ENCODE measurements around the gene GIMAP2. TPM values are rescaled to one million over a fixed set of nuclear protein-coding genes. Genes with fewer than 3 reads are reported as not detected.

The GIMAP2 gene
- total and polyA plus RNA-seq, 8 donors, result 14.7 to 30.6 (median 17.5) TPM

DNA sequence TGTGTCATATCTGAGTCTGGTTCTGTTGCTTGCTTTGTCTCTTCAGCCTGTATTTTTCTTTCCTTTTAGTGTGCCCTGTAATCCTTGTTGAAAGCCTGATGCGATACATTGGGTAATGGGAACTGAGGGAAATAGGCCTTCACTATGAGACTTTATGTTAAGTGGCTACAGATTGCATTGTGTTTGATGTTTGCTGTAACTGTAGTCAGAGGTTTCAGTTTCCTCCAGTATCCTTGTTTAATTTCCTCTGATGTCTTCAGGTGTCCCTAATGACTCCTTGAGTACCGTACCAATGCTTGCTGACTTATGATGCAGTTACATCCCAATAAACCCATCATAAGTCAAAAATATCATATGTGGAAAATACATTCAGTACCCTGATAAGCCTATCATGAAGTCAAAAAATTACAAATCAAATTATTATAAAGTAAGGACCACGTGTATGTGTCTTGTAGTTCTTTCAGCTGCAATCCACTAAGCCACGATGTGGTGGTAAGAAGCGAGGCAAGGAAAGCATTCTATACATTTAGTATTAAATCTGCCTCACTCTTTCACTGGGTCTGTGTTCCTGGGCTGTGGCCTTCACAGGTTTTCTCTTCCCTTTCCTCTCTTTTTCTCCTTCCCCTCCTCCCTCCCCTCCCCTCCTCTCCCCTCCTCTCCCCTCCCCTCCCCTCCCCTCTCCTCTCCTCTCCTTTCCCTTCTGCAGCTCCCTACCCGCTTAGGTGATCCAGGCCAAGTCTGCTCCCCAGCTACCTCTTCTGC lies 40.1 kb upstream of the GIMAP2 start:
- no peaks in the 10 kb centered on the region for H3K27me3 ChIP-seq
- no peak overlapping the region for H3K4me3 ChIP-seq
- no peaks in the 10 kb centered on the region for H3K4me1 ChIP-seq
- H3K9me3 ChIP-seq, result peaks cover 0 to 3% of the 10 kb centered on the region in 2 donors
- no peak overlapping the region for H3K27ac ChIP-seq
- ATAC-seq (no peak), DNase-seq (no peak)
- intact Hi-C loops (cut with DNase I), result no loop called here
- TF ChIP-seq, protein P1, sequence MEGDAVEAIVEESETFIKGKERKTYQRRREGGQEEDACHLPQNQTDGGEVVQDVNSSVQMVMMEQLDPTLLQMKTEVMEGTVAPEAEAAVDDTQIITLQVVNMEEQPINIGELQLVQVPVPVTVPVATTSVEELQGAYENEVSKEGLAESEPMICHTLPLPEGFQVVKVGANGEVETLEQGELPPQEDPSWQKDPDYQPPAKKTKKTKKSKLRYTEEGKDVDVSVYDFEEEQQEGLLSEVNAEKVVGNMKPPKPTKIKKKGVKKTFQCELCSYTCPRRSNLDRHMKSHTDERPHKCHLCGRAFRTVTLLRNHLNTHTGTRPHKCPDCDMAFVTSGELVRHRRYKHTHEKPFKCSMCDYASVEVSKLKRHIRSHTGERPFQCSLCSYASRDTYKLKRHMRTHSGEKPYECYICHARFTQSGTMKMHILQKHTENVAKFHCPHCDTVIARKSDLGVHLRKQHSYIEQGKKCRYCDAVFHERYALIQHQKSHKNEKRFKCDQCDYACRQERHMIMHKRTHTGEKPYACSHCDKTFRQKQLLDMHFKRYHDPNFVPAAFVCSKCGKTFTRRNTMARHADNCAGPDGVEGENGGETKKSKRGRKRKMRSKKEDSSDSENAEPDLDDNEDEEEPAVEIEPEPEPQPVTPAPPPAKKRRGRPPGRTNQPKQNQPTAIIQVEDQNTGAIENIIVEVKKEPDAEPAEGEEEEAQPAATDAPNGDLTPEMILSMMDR (IDR thresholded peaks at IDR 0.05), result no peak
- H3K36me3 ChIP-seq, result no peaks in the 10 kb centered on the region

DNA sequence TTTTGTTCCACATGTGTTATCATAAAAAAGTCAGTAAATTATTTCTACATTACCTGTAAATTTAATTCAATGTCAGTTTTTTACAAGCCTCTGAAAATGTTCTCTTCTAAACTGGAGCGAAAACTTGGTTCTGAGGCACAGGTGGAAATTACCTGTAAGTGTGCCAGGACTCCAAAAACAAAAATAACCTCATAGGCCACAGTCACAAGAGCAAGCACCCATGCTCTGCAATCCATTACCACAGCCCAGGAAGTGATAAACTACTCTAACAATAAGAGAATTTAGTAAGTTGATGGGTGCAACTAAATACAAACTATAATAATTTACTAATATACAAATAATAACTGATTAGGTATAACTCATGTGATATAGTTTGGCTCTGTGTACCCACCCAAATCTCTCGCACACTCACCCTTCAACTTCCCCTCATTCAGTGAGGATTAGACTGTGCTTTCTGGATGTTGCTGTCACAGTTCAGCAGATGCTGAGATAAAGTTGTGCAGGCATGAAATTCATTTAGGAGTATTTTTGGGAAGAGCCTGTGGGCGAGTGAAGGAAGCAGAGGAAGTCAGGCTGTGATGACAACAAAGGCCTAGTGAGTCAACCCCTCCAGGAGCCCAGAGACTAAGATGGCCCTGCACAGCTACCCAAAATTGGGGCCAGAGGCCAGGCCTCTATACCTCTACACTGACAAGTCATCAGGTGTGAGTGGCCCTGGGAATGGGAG lies 37.0 kb upstream of the GIMAP2 start:
- intact Hi-C loops (cut with DNase I), result no loop called here
- no peak for DNase-seq
- Histone ChIP-seq H3K4me1 (no peaks in the 10 kb centered on the region), H3K27me3 (no peaks in the 10 kb centered on the region), H3K4me3 (no peak overlapping the region), H3K9me3 (peaks cover 0 to 3% of the 10 kb centered on the region in 2 donors), H3K36me3 (no peaks in the 10 kb centered on the region), H3K27ac (peak overlapping the region in 1 of 2 donors; percentile 33)
- ATAC-seq, result no peak
- TF ChIP-seq, protein P1 (IDR thresholded peaks at IDR 0.05), result no peak

DNA sequence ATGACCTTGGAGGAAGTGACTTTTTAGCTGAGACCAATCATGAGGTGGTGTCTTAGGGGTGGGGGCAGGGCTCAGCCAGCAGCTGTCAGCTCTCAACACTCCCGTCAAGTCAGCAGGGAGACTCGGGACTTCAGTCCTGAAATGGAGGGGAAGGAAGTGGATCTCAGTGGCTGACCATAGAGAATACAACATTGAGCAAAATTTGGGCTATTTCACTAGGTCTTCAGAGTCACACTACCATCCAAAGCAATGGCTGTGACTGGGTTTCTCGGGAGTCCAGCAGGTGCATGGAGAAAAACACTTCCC lies 36.5 kb upstream of the GIMAP2 start:
- ATAC-seq (no peak), DNase-seq (no peak)
- no peak overlapping the region for H3K4me3 ChIP-seq
- TF ChIP-seq, protein P1 (IDR thresholded peaks at IDR 0.05), result no peak
- H3K4me1 ChIP-seq, result no peaks in the 10 kb centered on the region
- intact Hi-C loops (cut with DNase I), result no loop called here
- H3K36me3 ChIP-seq, result no peaks in the 10 kb centered on the region
- peak overlapping the region in 1 of 2 donors; percentile 33 for H3K27ac ChIP-seq
- peaks cover 0 to 3% of the 10 kb centered on the region in 2 donors for H3K9me3 ChIP-seq
- no peaks in the 10 kb centered on the region for H3K27me3 ChIP-seq

DNA sequence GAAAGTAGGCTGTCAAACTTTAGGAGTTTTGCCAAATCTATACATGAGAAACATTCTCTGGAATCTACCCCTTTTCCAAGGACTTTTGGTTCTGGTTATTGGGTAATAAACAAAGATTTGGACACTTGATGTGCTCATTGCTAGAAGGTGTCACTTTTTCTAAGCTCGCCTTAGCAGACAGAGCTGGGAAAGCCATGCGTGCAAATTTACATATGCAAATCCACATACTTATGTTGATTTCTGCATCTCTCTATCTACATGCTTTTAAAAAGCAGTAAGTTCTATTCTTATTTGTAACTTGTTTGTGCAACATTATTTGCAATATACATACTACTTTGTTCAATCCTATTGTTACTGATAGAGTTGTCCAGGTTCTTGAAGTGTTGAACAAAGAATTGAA lies 30.8 kb upstream of the GIMAP2 start:
- ATAC-seq, result no peak
- H3K9me3 ChIP-seq, result no peaks in the 10 kb centered on the region
- H3K4me1 ChIP-seq, result no peaks in the 10 kb centered on the region
- intact Hi-C loops (cut with DNase I), result no loop called here
- no peak overlapping the region for H3K4me3 ChIP-seq
- TF ChIP-seq, protein P1 (IDR thresholded peaks at IDR 0.05), result no peak
- no peaks in the 10 kb centered on the region for H3K27me3 ChIP-seq
- H3K27ac ChIP-seq, result no peak overlapping the region
- no peaks in the 10 kb centered on the region for H3K36me3 ChIP-seq
- DNase-seq, result no peak

DNA sequence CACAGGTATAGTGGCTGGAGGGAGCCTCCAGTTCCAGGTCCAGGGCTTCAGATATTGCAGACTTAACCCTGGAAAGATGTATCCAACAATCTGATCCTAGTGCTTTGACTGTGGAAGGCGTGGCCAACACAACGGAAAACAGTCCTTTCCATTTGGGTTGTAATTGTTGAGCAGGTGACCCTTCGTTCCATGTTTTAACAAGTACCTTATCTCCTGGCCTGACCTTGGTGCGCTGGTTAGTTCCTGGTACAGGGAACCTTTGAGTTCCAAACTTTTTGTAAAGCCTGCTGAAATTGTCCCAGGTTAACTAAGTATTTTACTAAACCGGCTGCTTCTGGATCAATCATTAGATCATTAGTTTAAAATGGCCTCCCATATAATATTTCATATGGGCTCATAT lies 29.5 kb upstream of the GIMAP2 start:
- no peaks in the 10 kb centered on the region for H3K36me3 ChIP-seq
- ATAC-seq, result no peak
- H3K4me1 ChIP-seq, result no peaks in the 10 kb centered on the region
- no peaks in the 10 kb centered on the region for H3K9me3 ChIP-seq
- H3K27ac ChIP-seq, result no peak overlapping the region
- DNase-seq, result no peak
- H3K4me3 ChIP-seq, result no peak overlapping the region
- no peaks in the 10 kb centered on the region for H3K27me3 ChIP-seq
- TF ChIP-seq, protein P1 (IDR thresholded peaks at IDR 0.05), result no peak
- intact Hi-C loops (cut with DNase I), result no loop called here

All from left lung (tissue), 10 donors.